HCT116 (cell line): ENCODE data around the gene ABI3. TPM values are rescaled to one million over a fixed set of nuclear protein-coding genes. Genes with fewer than 3 reads are reported as not detected.

ENCODE experiments used
- ATAC-seq: fragments of 200-7000 bp; cut with Tn5 transposase; 2 replicates; pipeline ENCODE4 v1.9.1; 2020; ENCODE audit warnings: mild to moderate bottlenecking, moderate library complexity
- BruUV-seq: library from RNA; stranded (reverse); fragments of 400-500 nt; replicated peaks from 2 replicates; lab custom pipeline; 2021; lab: Mats Ljungman, UMichigan
- CTCF ChIA-PET: fragments of 300-600 bp; sonication (Branson Sonifier 250); formaldehyde crosslinking; loops from one replicate; lab custom pipeline; 2021; ENCODE audit warnings: antibody characterized with exemption; lab: Charles Lee
- POLR2A ChIA-PET: fragments of 300-600, 350-600 bp; sonication (Branson Sonifier 250); formaldehyde crosslinking; loops from one replicate; lab custom pipeline; 2021; ENCODE audit warnings: antibody characterized with exemption; lab: Charles Lee
- RAD21 ChIA-PET, 2 experiments: fragments of 300-600 bp; sonication (Branson Sonifier 250); formaldehyde crosslinking; loops; one replicate each; lab custom pipeline; 2023; ENCODE audit warnings: low total read pairs in 2 of 2; ENCODE audit not compliant: uncharacterized antibody in 2 of 2, unreplicated experiment in 2 of 2, low non-redundant PET in 1 of 2; lab: Charles Lee
- DNase-seq: peaks from one replicate; pipeline ENCODE4 v3.0.0-alpha.2; 2010; ENCODE audit warnings: low read depth, low spot score
- H2AFZ ChIP-seq: fragments of 200-600 bp; shearing (Covaris generic), sonication (generic); 2 replicates; pipeline ENCODE4 v1.6.1; 2017; ENCODE audit warnings: low read depth, mixed run types, mixed read lengths, antibody characterized with exemption, low read length; ENCODE audit not compliant: poor library complexity, severe bottlenecking
- H3K27ac ChIP-seq: 2 replicates; pipeline ENCODE4 v1.5.1; 2012; ENCODE audit warnings: low read depth, low read length
- H3K27me3 ChIP-seq: fragments of 200-600 bp; sonication (generic); 2 replicates; pipeline ENCODE4 v1.6.1; 2016; ENCODE audit warnings: mixed run types, low read length, mixed read lengths; ENCODE audit not compliant: insufficient read depth
- H3K36me3 ChIP-seq, 2 experiments: fragments of 200-500 bp in 1 of 2; fragments of 200-600 bp in 1 of 2; sonication (Bioruptor generic) in 1 of 2; sonication (generic) in 1 of 2; 2 replicates each; pipeline versions ENCODE4 v1.5.1 to v1.6.1; 2014 to 2016; ENCODE audit warnings: low read length in 2 of 2, inconsistent platforms in 1 of 2, mixed read lengths in 1 of 2, mixed run types in 1 of 2; ENCODE audit not compliant: insufficient read depth in 2 of 2, control insufficient read depth in 1 of 2
- H3K4me1 ChIP-seq, 2 experiments: fragments of 200-600 bp in 1 of 2; sonication (generic) in 1 of 2; 2 replicates each; pipeline versions ENCODE4 v1.5.1 to v1.6.1; 2012 to 2017; ENCODE audit warnings: low read length in 2 of 2, inconsistent platforms in 1 of 2, mild to moderate bottlenecking in 1 of 2, mixed read lengths in 1 of 2, mixed run types in 1 of 2, moderate library complexity in 1 of 2; ENCODE audit not compliant: insufficient read depth in 2 of 2, control insufficient read depth in 1 of 2
- H3K4me2 ChIP-seq: fragments of 200-600 bp; sonication (generic); 2 replicates; pipeline ENCODE4 v1.6.1; 2017; ENCODE audit warnings: mixed run types, low read length, mixed read lengths
- H3K4me3 ChIP-seq, 2 experiments: fragments of 200-600 bp in 1 of 2; sonication (generic) in 1 of 2; replicated peaks in 1 of 2; 2 replicates each; pipeline ENCODE4 v1.5.1; 2011 to 2016; ENCODE audit warnings: low read length in 2 of 2, control low read depth in 1 of 2, low read depth in 1 of 2, mild to moderate bottlenecking in 1 of 2, mixed read lengths in 1 of 2, mixed run types in 1 of 2
- H3K79me2 ChIP-seq: fragments of 200-600 bp; sonication (generic); 2 replicates; pipeline ENCODE4 v1.6.1; 2017; ENCODE audit warnings: mild to moderate bottlenecking, mixed run types, low read length, moderate library complexity, mixed read lengths; ENCODE audit not compliant: insufficient read depth
- H3K9ac ChIP-seq: fragments of 200-600 bp; sonication (generic); 2 replicates; pipeline ENCODE4 v1.6.1; 2016; ENCODE audit warnings: low read length, mixed read lengths
- H3K9me2 ChIP-seq: fragments of 200-600 bp; sonication (generic), shearing (Covaris generic); 2 replicates; pipeline ENCODE4 v1.6.1; 2017; ENCODE audit warnings: mixed run types, mild to moderate bottlenecking, moderate library complexity; ENCODE audit not compliant: insufficient read depth
- H3K9me3 ChIP-seq, 2 experiments: fragments of 200-500 bp in 1 of 2; fragments of 200-600 bp in 1 of 2; sonication (Bioruptor generic) in 1 of 2; sonication (generic) in 1 of 2; 2 replicates each; pipeline ENCODE4 v1.6.1; 2014 to 2017; ENCODE audit warnings: low read length in 2 of 2, mixed read lengths in 2 of 2, inconsistent platforms in 1 of 2, low read depth in 1 of 2, mild to moderate bottlenecking in 1 of 2, mixed run types in 1 of 2, moderate library complexity in 1 of 2; ENCODE audit not compliant: control insufficient read depth in 1 of 2, insufficient read depth in 1 of 2
- H4K20me1 ChIP-seq: fragments of 200-600 bp; sonication (generic), shearing (Covaris generic); 2 replicates; pipeline ENCODE4 v1.6.1; 2017; ENCODE audit warnings: mixed run types, mild to moderate bottlenecking, moderate library complexity; ENCODE audit not compliant: insufficient read depth
- CBX3 ChIP-seq: IDR thresholded peaks from 2 replicates; pipeline ENCODE4 v1.6.1; 2012; ENCODE audit warnings: low read depth
- CEBPB ChIP-seq: IDR thresholded peaks from 2 replicates; pipeline ENCODE4 v1.6.1; 2012; ENCODE audit warnings: low read depth
- EZH2phosphoT487 ChIP-seq: fragments of 200-600 bp; IDR thresholded peaks from 2 replicates; pipeline ENCODE4 v1.6.1; 2018; ENCODE audit warnings: antibody characterized with exemption, borderline replicate concordance
- POLR2AphosphoS5 ChIP-seq: IDR thresholded peaks from 2 replicates; pipeline ENCODE4 v1.6.1; 2011; ENCODE audit warnings: mild to moderate bottlenecking, low read depth, low read length, moderate library complexity
- SIN3A ChIP-seq: IDR thresholded peaks from 2 replicates; pipeline ENCODE4 v1.6.1; 2012; ENCODE audit warnings: low read depth
- SP1 ChIP-seq: IDR thresholded peaks from 2 replicates; pipeline ENCODE4 v1.6.1; 2012; ENCODE audit warnings: low read depth
- TCF7L2 ChIP-seq: IDR thresholded peaks from 2 replicates; pipeline ENCODE4 v1.7.0; 2011; ENCODE audit warnings: borderline replicate concordance, inconsistent platforms; ENCODE audit not compliant: insufficient read depth, insufficient read length; ENCODE audit errors: extremely low read depth
- intact Hi-C: fragments of 100-400 bp; cut with micrococcal nuclease; formaldehyde crosslinking; loops from 2 replicates; pipeline ENCODE4 v1.10.0; 2022
- total RNA-seq: library from RNA; stranded (reverse); gene quantifications from one replicate; pipeline ENCODE4 v1.2.1, GENCODE V29; 2021; ENCODE audit not compliant: unreplicated experiment
- TF ChIP-seq, protein P1 (sequence below): IDR thresholded peaks from 2 replicates; pipeline ENCODE4 v1.6.1; 2011; ENCODE audit warnings: mild to moderate bottlenecking, low read length, moderate library complexity; ENCODE audit not compliant: insufficient replicate concordance; ENCODE audit errors: extremely low read depth

The ABI3 gene
- total RNA-seq, 1 experiment from 2014 or later = 0.12 TPM

DNA sequence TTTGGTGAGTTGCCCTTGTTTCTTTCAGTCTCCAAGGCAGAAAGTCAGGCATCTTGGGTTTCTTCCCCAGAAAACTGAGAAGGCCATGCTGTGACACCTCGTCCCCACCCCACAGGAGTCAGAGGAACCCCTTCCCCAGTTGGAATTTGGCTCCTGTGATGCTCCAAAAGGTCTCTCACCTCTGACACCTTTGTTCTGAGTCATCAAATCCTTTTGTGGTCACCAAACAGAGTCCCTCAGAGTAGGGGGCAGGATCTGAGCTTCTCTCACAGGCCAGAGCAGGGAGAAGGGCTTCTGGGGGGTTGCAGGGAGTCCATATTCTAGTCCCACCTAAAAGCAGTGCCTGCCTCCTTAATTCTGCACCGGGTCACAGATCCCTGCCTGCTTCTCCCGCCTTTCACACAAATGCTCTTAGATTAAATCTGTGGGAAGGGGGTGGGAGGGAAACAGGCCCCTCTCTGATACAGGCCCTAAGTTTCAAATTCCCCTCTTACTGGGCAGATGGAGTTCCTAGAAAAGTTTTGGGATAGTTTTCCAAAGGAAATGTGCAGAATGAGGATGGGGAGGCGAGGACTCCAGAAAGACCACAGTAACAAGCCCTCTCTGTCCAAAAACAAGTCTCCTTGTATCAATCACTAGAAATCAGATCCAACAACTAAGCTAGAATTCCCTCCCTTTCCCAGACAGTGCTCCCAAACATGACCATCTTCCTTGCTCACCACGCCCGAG lies 18.7 kb downstream of the ABI3 start:
- TSS peak; percentile 64 for BruUV-seq
- Histone ChIP-seq H3K9me3 (no peaks in the 10 kb centered on the region), H3K27me3 (no peaks in the 10 kb centered on the region), H2AFZ (no peak overlapping the region), H3K4me1 (peaks cover 0 to 33% of the 10 kb centered on the region in 2 experiments; a peak in 3 of 4 replicates), H3K4me3 (peak overlapping the region in 1 of 2 experiments; percentile 66; a peak in 1 of 4 replicates), H3K9ac (no peak overlapping the region), H3K79me2 (no peaks in the 10 kb centered on the region), H3K27ac (no peak overlapping the region), H3K4me2 (peak overlapping the region; percentile 97), H4K20me1 (no peaks in the 10 kb centered on the region), H3K36me3 (no peaks in the 10 kb centered on the region), H3K9me2 (no peaks in the 10 kb centered on the region)
- no peak for ATAC-seq
- RAD21 ChIA-PET = no interaction called here
- TF ChIP-seq SIN3A (no peak), SP1 (no peak), EZH2phosphoT487 (no peak), POLR2AphosphoS5 (no peak), TCF7L2 (no peak), CEBPB (no peak), CBX3 (no peak)
- TF ChIP-seq, protein P1, sequence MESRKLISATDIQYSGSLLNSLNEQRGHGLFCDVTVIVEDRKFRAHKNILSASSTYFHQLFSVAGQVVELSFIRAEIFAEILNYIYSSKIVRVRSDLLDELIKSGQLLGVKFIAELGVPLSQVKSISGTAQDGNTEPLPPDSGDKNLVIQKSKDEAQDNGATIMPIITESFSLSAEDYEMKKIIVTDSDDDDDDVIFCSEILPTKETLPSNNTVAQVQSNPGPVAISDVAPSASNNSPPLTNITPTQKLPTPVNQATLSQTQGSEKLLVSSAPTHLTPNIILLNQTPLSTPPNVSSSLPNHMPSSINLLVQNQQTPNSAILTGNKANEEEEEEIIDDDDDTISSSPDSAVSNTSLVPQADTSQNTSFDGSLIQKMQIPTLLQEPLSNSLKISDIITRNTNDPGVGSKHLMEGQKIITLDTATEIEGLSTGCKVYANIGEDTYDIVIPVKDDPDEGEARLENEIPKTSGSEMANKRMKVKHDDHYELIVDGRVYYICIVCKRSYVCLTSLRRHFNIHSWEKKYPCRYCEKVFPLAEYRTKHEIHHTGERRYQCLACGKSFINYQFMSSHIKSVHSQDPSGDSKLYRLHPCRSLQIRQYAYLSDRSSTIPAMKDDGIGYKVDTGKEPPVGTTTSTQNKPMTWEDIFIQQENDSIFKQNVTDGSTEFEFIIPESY = no peak
- DNase-seq = no peak
- intact Hi-C loops = loop anchor here (5.0 to 10.0 kb wide), 4 partner anchors 37 to 274 kb away; no protein-coding TSS in a partner anchor
- POLR2A ChIA-PET = interaction anchor here (1.5 kb wide), 1 partner anchor 31 kb away, joined by 6 read pairs; no protein-coding TSS in a partner anchor
- CTCF ChIA-PET = interaction anchor here (1.0 to 2.2 kb wide), 9 partner anchors 16 to 345 kb away, joined by 3 to 12 read pairs (median 5); partner anchors contain the start of gene ATP5MC1
